Superior temporal gyrus (tissue), 1 donor: Measurements from ENCODE around the gene SETD3.

ENCODE experiments used
- DNase-seq: peaks from one replicate; pipeline ENCODE4 v3.0.0-alpha.2; 2016; ENCODE audit errors: extremely low spot score

Gene SETD3

DNA sequence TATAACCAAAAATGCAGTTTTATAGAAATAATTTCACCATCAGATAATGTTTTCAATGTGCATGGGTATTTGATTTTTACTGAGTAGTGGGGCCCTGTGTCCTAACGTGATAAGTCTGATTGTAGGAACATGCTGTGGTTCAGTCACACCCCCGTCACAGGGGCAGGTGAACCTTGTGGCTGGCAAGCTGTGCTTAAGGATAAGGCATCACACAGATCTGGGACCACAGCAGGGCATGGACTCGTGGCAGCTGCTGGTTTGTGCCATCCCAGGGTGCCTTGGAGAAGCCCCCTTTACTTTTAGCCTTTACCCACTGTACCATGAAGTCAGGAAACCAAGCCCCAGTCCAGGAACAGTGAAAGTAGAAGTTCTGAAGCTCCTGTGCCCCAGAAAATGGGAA lies 17.2 kb upstream of the SETD3 start:
- DNase-seq = no peak

GRCh38 chr14:99497341-99497740 lies 16.7 kb upstream of the SETD3 start:
- no peak for DNase-seq

DNA sequence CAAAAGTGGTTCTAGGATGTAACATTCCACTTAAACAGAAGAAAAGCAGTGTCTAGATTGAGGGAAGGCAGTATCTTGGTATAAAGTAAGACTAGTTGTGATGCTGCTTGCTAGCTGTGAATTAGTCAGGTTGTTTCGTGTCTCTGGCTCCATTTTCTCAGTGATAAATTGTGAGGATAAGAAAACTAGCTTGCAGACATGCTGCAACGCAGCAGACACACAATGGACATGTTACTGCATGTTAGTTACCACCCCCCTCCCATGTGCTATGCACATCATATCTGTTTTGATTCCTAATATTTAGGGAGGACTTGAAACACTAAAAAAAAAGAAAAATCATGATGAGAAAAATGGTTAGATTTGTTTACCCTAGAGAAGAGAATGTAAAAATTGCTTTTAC lies 3.4 kb upstream of the SETD3 start:
- DNase-seq = no peak

DNA sequence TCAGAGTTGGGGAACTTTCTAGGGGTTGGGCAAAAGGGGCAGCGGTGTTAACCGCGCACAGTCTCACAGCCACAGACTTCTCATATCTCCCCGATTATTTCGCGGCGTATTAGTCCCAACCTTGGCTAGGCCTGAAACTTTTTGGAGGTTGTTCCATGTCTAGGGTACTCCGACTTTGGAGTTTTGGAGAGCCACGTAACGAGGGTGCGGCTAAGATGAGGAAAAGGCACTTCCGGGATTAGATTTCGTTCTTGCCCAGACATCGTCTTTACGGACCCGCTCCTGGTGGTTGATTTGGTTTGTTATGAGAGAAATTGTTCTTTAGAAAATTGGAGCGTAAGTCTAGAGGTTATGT lies 1.1 kb upstream of the SETD3 start:
- no peak for DNase-seq

- peak; percentile 99 for DNase-seq
Observed at GRCh38 chr14:99480917-99481744, 472 bp upstream of the SETD3 start, which contains the start of gene CCNK. Gene CCNK (plus strand): TSS chr14:99481409. CDS start chr14:99492678, 11,269 bp downstream.

- peak; percentile 22 for DNase-seq
Observed at GRCh38 chr14:99479160-99479905, 1.3 kb downstream of the SETD3 start.

DNA sequence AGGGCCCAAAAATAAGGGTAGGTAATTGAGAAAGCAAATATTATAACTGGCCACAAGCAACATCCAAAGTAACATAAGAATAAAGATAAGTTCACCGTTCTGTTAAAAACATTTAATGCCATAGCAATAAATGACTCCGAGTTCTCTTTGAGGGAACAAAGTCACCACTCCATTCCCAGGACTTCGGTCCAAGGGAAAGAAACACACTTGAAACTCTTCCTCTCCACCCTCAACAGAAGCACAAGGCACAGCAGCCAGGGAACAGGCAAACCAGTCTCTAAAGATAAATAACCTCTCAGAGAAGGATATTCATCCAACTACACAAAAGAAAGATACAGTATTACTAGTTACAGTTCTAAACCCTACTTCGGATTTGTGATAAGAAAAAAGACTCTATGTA lies 2.5 kb downstream of the SETD3 start:
- no peak for DNase-seq

DNA sequence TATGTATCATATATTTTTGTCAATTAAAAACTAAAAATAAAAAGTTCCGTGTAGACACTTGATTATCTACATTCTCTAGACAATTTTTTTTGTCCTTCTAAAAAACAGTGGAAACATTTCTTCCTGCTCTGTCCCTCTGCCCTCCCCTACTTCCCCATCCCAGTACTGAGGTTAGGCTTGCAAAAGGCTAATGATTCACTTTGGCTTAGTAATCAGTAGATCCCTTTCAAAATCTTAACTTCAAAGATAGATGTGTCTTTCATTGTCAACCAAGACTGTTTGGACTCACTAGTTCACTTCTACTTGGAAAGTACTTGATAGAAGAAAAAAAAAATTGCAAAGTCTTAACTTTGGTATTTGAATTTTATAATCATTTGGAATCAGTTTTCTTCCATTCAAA lies 3.8 kb downstream of the SETD3 start:
- no peak for DNase-seq

- DNase-seq = no peak
Observed at GRCh38 chr14:99475660-99476059, 5.0 kb downstream of the SETD3 start.

DNA sequence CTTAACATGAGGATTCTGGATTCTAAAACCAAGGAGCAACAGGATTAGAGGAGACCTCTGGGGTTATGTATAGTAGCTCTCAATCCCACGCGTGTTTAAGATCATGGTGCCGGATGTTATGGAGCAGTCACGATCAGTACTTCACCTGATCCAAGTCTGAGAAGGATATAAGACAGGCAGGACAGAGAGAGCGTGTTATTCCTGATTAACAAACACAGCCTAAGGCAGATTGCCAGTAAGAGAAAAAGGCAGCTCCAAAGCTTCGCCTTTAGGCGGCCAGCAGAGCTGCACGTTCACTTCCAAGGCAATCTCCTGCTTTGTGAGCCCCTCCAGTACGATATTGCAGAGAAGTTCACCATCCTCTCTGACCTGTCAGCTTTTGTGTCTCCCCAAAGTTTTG lies 5.5 kb downstream of the SETD3 start:
- no peak for DNase-seq

DNA sequence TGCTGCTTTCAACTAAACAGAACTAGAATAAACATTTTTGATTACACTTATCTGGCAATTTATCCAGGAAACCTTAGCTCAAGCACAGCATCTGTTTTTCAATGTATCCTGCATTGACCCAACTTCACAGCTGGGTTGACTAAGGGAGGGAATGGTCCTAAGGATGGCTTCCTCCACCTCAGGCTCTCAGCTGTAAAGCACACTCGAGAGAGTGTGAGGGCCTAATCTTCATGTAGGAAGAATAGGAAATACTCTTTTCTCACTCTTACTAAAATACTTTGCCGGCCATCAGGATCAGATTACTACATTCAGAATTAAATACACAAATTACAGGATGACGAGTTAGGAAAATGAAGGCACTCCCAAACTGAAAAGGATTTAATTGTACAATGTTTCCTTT lies 7.2 kb downstream of the SETD3 start:
- no peak for DNase-seq

DNA sequence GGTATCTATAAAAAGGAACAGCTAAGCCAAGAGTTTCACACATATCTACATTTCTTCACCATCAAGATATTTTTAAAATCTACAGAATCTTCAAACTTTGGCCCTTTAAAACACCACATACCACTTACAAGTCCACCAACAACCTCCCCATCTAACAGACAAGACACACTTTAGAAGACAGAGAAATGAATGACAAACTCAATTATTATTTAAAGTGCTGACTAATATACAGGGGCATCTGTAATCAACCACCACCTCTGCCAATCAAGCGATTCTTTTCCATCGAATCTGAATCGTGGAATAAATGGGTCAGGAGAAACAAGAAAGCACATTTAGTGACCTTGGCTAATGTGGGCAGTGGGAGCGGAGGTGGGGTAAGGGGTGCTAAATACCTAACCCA lies 7.7 kb downstream of the SETD3 start:
- DNase-seq = no peak

- DNase-seq = no peak
Observed at GRCh38 chr14:99471731-99472130, 8.9 kb downstream of the SETD3 start.

DNA sequence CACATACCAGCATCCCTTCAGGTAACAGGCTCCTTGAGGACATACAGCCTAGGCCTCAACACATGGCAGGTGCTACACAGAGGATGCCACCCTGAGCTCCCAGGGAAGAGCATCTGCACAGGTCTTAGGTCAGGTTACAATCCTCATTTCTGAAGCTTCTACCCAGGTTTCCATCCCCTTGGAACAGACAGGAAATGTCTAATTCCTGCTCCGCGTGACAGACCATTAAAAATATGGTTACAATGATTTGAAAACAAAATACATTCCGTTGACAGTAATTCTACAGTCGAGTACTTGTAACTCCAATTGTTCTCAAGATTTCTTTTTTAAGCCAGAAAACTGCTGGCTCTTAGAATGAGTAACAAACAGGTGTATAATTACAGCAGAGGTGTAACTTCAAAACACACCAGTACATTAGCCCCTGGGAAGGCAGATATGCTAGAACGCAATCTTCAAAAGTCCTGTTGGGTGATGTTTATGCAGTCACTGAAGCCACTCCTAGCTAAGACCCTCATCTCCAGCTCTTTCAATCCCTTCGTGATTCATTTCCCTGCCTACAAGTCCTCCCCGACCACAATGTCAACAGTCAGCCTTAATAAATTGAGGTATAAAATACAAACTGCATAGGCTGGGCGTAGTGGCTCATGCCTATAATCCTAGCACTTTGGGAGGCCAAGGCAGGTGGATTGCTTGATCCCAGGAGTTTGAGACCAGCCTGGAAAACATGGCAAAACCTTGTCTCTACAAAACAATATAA lies 11.6 kb downstream of the SETD3 start:
- no peak for DNase-seq

- no peak for DNase-seq
Observed at GRCh38 chr14:99468081-99468480, 12.6 kb downstream of the SETD3 start.

DNA sequence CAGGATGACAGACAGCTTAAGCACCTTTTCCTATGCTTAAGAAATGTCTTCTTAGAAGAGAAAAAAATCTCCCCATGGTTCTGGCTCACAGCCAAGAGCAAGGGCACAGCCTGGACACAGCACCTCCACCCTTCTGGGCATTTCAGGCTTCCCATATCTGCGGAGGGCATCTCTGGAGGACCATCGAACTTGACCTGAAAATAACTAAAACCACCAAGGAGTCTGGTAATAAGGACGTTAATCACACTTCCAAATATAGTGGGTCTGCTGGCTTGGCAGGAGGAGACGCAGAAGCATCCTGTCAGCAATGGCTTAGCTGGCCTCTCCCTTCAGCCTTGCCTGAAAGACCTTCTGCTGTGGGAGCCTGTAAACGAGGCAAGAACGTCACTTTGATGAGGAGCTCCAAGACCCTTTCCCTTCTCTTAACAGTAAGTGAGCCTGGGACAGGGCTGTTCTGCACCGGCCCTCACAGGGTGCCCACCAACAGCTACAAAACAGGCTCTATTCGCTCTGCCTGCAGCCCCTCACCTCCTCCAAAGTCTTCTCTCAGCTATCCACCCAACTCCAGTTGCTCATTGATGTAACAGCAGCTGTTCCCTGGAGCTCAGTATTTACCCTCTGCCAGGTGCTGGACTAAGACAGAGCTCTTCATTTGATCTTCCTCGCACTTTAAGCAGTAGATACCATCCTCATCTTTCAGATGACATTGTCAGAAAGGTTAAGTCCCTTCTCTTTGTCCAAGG lies 13.2 kb downstream of the SETD3 start:
- no peak for DNase-seq

DNA sequence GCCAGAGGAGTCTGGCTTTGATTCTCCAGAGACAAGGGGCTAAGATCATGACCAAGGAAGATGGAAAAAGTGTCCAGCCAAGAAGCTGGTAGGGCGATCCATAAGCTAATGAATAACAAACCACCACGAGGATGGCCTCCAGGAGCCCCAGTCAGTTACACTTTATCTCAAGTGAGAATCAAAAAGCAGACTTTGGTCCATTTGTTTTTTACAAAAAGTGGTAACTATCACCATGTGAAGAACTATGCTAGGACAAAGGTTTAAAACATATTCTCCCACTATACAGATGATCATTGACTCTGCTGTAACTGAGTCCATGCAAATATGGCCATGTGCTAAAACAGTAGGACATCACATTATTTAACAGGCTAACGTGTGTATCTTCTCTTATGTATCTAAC lies 13.9 kb downstream of the SETD3 start:
- DNase-seq = no peak

GRCh38 chr14:99465288-99465687 lies 15.4 kb downstream of the SETD3 start:
- DNase-seq = no peak

DNA sequence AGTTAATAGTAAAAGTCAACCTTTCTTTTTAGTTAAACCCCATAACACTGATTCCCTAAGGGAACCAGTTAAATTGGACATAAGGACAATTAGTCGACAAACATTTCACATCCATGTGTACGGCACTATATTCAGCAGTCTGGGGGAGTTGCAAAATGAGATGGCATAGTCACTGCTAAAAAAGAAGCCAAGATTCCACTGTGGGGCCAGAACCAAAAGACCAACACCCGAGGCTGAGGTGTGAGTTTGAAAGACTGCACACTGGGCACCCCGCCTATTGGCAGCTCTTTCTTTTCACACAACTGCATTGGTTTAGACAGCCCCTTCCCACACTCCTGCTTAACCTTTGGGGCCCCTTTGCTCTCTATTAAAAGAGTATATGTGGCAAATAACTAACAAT lies 16.7 kb downstream of the SETD3 start:
- DNase-seq = peak; percentile 43

DNA sequence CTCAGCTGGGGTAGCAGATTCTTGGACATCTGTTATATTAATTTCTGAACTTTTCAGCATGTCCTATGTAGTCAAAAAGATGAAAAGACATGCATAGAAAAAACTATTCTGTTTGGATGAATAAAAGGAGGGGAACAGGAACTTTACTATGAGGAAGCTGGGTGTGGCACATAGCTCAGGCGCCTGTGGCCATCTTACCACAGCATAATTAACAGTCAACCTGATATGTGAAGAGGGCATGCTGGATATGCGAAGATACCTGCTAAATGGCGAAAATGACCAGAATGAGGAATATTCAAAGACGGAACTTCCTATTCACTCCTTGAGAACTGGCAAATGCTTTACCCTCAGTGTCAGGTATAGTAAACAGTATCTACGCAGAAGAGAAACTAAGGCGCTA lies 18.4 kb downstream of the SETD3 start:
- DNase-seq = no peak

GRCh38 chr14:99461411-99462085 lies 19.1 kb downstream of the SETD3 start:
- DNase-seq = no peak
